H1 (cell line): ENCODE data around the gene VSTM4. TPM values are rescaled to one million over a fixed set of nuclear protein-coding genes. Genes with fewer than 3 reads are reported as not detected.

ENCODE experiments used
- ASH2L ChIP-seq: fragments of 200-600, 300-600 bp; sonication (generic); IDR thresholded peaks from one replicate; pipeline ENCODE4 v1.7.1; 2017; ENCODE audit warnings: low read length
- GTF2F1 ChIP-seq: IDR thresholded peaks from 2 replicates; pipeline ENCODE4 v1.6.1; 2012; ENCODE audit warnings: low read depth, low read length, improper control_type of control experiment, borderline replicate concordance
- SP4 ChIP-seq: IDR thresholded peaks from 2 replicates; pipeline ENCODE4 v1.6.1; 2012; ENCODE audit warnings: low read length, inconsistent platforms
- polyA plus RNA-seq, 7 experiments: library from polyadenylated mRNA; depleted of rRNA in 3 of 7; stranded (reverse) in 5 of 7; unstranded in 2 of 7; fragments of >200 nt in 5 of 7; fragments of 200-250 nt in 2 of 7; gene quantifications; 1 replicate in 5 of 7; 2 replicates in 1 of 7; 4 replicates in 1 of 7; pipeline versions ENCODE4 v1.2.1 to v1.2.3, GENCODE V29; 2011 to 2013; ENCODE audit warnings: missing spikeins in 2 of 7, mixed read lengths in 2 of 7
- total RNA-seq: library from RNA; stranded (reverse); fragmentation: NEBNext Ultra II Directional; extraction: Animal tissue kit (Norgen Biotek cat#: 25700); gene quantifications from 2 replicates; pipeline ENCODE4 v1.2.1, GENCODE V29; 2021
- TF ChIP-seq, protein P1 (sequence below): fragments of 300-600 bp; sonication (generic); IDR thresholded peaks from 2 replicates; pipeline ENCODE4 v1.7.1; 2012; ENCODE audit warnings: low read length, moderate library complexity, mild to moderate bottlenecking, inconsistent platforms; ENCODE audit not compliant: insufficient replicate concordance

The VSTM4 gene
- total and polyA plus RNA-seq, 2 of the 8 experiments (the other 6 are each of a cell fraction or from before 2014, with no cell fraction given) = 0.48 to 0.73 TPM

DNA sequence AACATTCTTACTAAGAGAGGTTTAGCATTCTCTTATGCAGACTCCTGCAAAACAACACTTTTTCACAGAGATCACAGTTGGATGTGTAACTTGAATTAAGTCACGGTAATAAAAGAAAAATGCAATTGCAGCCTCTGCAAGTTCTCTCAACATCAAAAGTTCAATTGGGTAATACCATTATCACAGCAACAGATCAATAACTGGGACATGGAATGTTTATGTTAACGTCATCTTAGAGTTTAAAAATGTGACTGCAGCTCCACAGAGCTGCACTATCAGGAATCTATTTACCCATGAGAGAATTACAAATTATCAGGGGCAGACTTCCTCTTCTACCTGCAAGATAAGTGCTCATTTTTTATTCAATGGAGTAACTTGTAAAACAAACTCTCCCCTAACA is 86.7 kb downstream of the VSTM4 start (continued):
- TF ChIP-seq, protein P1, sequence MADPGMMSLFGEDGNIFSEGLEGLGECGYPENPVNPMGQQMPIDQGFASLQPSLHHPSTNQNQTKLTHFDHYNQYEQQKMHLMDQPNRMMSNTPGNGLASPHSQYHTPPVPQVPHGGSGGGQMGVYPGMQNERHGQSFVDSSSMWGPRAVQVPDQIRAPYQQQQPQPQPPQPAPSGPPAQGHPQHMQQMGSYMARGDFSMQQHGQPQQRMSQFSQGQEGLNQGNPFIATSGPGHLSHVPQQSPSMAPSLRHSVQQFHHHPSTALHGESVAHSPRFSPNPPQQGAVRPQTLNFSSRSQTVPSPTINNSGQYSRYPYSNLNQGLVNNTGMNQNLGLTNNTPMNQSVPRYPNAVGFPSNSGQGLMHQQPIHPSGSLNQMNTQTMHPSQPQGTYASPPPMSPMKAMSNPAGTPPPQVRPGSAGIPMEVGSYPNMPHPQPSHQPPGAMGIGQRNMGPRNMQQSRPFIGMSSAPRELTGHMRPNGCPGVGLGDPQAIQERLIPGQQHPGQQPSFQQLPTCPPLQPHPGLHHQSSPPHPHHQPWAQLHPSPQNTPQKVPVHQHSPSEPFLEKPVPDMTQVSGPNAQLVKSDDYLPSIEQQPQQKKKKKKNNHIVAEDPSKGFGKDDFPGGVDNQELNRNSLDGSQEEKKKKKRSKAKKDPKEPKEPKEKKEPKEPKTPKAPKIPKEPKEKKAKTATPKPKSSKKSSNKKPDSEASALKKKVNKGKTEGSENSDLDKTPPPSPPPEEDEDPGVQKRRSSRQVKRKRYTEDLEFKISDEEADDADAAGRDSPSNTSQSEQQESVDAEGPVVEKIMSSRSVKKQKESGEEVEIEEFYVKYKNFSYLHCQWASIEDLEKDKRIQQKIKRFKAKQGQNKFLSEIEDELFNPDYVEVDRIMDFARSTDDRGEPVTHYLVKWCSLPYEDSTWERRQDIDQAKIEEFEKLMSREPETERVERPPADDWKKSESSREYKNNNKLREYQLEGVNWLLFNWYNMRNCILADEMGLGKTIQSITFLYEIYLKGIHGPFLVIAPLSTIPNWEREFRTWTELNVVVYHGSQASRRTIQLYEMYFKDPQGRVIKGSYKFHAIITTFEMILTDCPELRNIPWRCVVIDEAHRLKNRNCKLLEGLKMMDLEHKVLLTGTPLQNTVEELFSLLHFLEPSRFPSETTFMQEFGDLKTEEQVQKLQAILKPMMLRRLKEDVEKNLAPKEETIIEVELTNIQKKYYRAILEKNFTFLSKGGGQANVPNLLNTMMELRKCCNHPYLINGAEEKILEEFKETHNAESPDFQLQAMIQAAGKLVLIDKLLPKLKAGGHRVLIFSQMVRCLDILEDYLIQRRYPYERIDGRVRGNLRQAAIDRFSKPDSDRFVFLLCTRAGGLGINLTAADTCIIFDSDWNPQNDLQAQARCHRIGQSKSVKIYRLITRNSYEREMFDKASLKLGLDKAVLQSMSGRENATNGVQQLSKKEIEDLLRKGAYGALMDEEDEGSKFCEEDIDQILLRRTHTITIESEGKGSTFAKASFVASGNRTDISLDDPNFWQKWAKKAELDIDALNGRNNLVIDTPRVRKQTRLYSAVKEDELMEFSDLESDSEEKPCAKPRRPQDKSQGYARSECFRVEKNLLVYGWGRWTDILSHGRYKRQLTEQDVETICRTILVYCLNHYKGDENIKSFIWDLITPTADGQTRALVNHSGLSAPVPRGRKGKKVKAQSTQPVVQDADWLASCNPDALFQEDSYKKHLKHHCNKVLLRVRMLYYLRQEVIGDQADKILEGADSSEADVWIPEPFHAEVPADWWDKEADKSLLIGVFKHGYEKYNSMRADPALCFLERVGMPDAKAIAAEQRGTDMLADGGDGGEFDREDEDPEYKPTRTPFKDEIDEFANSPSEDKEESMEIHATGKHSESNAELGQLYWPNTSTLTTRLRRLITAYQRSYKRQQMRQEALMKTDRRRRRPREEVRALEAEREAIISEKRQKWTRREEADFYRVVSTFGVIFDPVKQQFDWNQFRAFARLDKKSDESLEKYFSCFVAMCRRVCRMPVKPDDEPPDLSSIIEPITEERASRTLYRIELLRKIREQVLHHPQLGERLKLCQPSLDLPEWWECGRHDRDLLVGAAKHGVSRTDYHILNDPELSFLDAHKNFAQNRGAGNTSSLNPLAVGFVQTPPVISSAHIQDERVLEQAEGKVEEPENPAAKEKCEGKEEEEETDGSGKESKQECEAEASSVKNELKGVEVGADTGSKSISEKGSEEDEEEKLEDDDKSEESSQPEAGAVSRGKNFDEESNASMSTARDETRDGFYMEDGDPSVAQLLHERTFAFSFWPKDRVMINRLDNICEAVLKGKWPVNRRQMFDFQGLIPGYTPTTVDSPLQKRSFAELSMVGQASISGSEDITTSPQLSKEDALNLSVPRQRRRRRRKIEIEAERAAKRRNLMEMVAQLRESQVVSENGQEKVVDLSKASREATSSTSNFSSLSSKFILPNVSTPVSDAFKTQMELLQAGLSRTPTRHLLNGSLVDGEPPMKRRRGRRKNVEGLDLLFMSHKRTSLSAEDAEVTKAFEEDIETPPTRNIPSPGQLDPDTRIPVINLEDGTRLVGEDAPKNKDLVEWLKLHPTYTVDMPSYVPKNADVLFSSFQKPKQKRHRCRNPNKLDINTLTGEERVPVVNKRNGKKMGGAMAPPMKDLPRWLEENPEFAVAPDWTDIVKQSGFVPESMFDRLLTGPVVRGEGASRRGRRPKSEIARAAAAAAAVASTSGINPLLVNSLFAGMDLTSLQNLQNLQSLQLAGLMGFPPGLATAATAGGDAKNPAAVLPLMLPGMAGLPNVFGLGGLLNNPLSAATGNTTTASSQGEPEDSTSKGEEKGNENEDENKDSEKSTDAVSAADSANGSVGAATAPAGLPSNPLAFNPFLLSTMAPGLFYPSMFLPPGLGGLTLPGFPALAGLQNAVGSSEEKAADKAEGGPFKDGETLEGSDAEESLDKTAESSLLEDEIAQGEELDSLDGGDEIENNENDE = no peak
- TF ChIP-seq SP4 (no peak), ASH2L (no peak), GTF2F1 (no peak)
